Natural killer cell (primary cell): ENCODE measurements around the gene ADAMTS14. TPM values are rescaled to one million over a fixed set of nuclear protein-coding genes. Genes with fewer than 3 reads are reported as not detected.

Experiments
- ATAC-seq, 3 donors: fragments of 150-1000 bp in 2 of 3; fragments of 200-7000 bp in 1 of 3; cut with Tn5 transposase; 1 replicate in 1 of 3; 2 replicates in 2 of 3; pipeline ENCODE4 v1.10.0; 2021; ENCODE audit warnings: mild to moderate bottlenecking in 2 of 3, moderate library complexity in 2 of 3
- DNase-seq, 2 donors: peaks; one replicate each; pipeline versions ENCODE4 v3.0.0 to v3.0.0-alpha.2; 2013 to 2021; ENCODE audit warnings: mixed read lengths in 1 of 2
- H3K27ac ChIP-seq: one replicate; pipeline ENCODE4 v1.5.1; 2013; ENCODE audit warnings: mild to moderate bottlenecking, low read length
- H3K27me3 ChIP-seq: one replicate; pipeline ENCODE4 v1.6.1; 2013; ENCODE audit warnings: low read length; ENCODE audit not compliant: control insufficient read depth, insufficient read depth
- H3K36me3 ChIP-seq: one replicate; pipeline ENCODE4 v1.6.1; 2013; ENCODE audit warnings: low read length; ENCODE audit not compliant: control insufficient read depth, insufficient read depth
- H3K4me1 ChIP-seq: one replicate; pipeline ENCODE4 v1.6.1; 2013; ENCODE audit warnings: low read length; ENCODE audit not compliant: control insufficient read depth, insufficient read depth
- H3K4me3 ChIP-seq: one replicate; pipeline ENCODE4 v1.5.1; 2013; ENCODE audit warnings: low read length
- H3K9me3 ChIP-seq: one replicate; pipeline ENCODE4 v1.6.1; 2013; ENCODE audit warnings: low read length; ENCODE audit not compliant: control insufficient read depth, insufficient read depth
- H3K27ac Mint-ChIP-seq, 2 donors: one replicate each; pipeline ENCODE4 v1.8.0; 2022; ENCODE audit warnings: mild to moderate bottlenecking in 2 of 2, mixed read lengths in 2 of 2, moderate library complexity in 1 of 2
- H3K27me3 Mint-ChIP-seq, 2 donors: one replicate each; pipeline ENCODE4 v1.8.0; 2022; ENCODE audit warnings: low read depth in 2 of 2, mixed read lengths in 2 of 2
- H3K36me3 Mint-ChIP-seq: one replicate; pipeline ENCODE4 v1.8.0; 2022; ENCODE audit warnings: mixed read lengths
- H3K4me1 Mint-ChIP-seq, 2 donors: one replicate each; pipeline ENCODE4 v1.8.0; 2022; ENCODE audit warnings: mixed read lengths in 2 of 2
- H3K4me3 Mint-ChIP-seq: one replicate; pipeline ENCODE4 v1.8.0; 2022; ENCODE audit warnings: mild to moderate bottlenecking, moderate library complexity, mixed read lengths
- H3K9me3 Mint-ChIP-seq, 2 donors: one replicate each; pipeline ENCODE4 v1.8.0; 2022; ENCODE audit warnings: mixed read lengths in 2 of 2
- CTCF ChIP-seq: fragments of 200-600 bp; IDR thresholded peaks from one replicate; pipeline ENCODE4 v1.8.0; 2022; ENCODE audit warnings: antibody characterized with exemption
- WGBS: methylation state at CpG from one replicate; pipeline ENCODE4 v1.1.7; 2013; ENCODE audit warnings: missing lambda C conversion rate; ENCODE audit not compliant: insufficient coverage; 5-methylcytosine and 5-hydroxymethylcytosine counted together
- intact Hi-C: fragments of 100-400 bp; cut with micrococcal nuclease; formaldehyde crosslinking; loops from one replicate; pipeline ENCODE4 v1.14.2; 2022
- total RNA-seq, 4 donors: library from RNA; stranded (reverse); fragments of 120-200 nt in 1 of 4; gene quantifications; one replicate each; pipeline versions ENCODE4 v1.2.3 to v1.2.4, GENCODE V29; 2013 to 2022

The ADAMTS14 gene
- total RNA-seq, 3 donors from 2014 or later (not counting 1 experiment from before 2014, with no cell fraction given): 0.70 to 1.5 (median 1.1) TPM

DNA sequence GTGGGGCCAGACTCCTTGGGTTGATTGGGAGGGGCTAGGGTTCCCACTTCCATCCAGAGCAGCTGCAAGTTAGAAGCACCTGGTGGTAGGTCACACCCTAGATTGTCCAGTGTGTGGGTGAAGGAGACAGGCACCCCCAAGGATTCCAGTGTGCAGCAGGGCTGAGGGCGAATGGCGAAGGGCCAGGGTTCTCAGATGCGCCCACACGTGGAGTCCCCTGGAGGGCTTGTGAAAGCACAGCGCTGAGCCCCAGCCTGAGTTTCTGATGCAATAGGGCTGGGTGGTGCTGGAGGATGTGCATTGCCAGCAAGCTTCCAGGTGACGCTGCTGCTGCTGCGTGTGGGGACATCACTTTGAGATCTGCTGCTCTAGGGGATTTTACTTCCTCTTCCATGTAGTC lies 87.5 kb downstream of the ADAMTS14 start:
- Mint-ChIP-seq H3K27ac (no peak overlapping the region), H3K4me1 (peaks cover 10% of the 10 kb centered on the region in 2 donors), H3K36me3 (no peaks in the 10 kb centered on the region), H3K9me3 (no peaks in the 10 kb centered on the region), H3K4me3 (no peak overlapping the region), H3K27me3 (no peaks in the 10 kb centered on the region)
- H3K27ac ChIP-seq: no peak overlapping the region
- DNase-seq: no peak
- no peaks in the 10 kb centered on the region for H3K9me3 ChIP-seq
- no peak for ATAC-seq
- 75% methylated on average over 7 of the region's 7 CpGs for WGBS
- no peaks in the 10 kb centered on the region for H3K27me3 ChIP-seq
- intact Hi-C loops: loop anchor here (1.0 to 5.0 kb wide), 4 partner anchors 121 to 209 kb away; no protein-coding TSS in a partner anchor
- H3K36me3 ChIP-seq: no peaks in the 10 kb centered on the region
- H3K4me1 ChIP-seq: peaks cover 4% of the 10 kb centered on the region
- H3K4me3 ChIP-seq: no peak overlapping the region
- no peak for TF ChIP-seq CTCF

DNA sequence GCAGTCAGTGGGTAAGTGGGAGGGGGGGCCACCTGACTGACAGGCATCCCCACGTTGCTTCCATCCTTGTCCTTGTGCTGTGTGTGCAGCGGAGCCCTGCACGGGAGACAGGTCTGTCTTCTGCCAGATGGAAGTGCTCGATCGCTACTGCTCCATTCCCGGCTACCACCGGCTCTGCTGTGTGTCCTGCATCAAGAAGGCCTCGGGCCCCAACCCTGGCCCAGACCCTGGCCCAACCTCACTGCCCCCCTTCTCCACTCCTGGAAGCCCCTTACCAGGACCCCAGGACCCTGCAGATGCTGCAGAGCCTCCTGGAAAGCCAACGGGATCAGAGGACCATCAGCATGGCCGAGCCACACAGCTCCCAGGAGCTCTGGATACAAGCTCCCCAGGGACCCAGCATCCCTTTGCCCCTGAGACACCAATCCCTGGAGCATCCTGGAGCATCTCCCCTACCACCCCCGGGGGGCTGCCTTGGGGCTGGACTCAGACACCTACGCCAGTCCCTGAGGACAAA lies 88.0 kb downstream of the ADAMTS14 start:
- no peaks in the 10 kb centered on the region for H3K36me3 Mint-ChIP-seq
- H3K9me3 ChIP-seq: no peaks in the 10 kb centered on the region
- H3K4me1 ChIP-seq: peaks cover 4% of the 10 kb centered on the region
- H3K27me3 Mint-ChIP-seq: no peaks in the 10 kb centered on the region
- intact Hi-C loops: no loop called here
- no peak overlapping the region for H3K4me3 ChIP-seq
- no peak for ATAC-seq
- no peak for DNase-seq
- no peaks in the 10 kb centered on the region for H3K36me3 ChIP-seq
- H3K4me1 Mint-ChIP-seq: peaks cover 10% of the 10 kb centered on the region in 2 donors
- no peaks in the 10 kb centered on the region for H3K27me3 ChIP-seq
- H3K9me3 Mint-ChIP-seq: no peaks in the 10 kb centered on the region
- TF ChIP-seq CTCF: no peak
- WGBS: 84% methylated on average over 12 of the region's 12 CpGs
- H3K27ac ChIP-seq: no peak overlapping the region
- no peak overlapping the region for H3K27ac Mint-ChIP-seq
- H3K4me3 Mint-ChIP-seq: no peak overlapping the region

- Mint-ChIP-seq H3K4me1 (peaks cover 10% of the 10 kb centered on the region in 2 donors), H3K4me3 (no peak overlapping the region), H3K27ac (no peak overlapping the region), H3K27me3 (no peaks in the 10 kb centered on the region), H3K9me3 (no peaks in the 10 kb centered on the region), H3K36me3 (no peaks in the 10 kb centered on the region)
- Histone ChIP-seq H3K4me1 (peaks cover 4% of the 10 kb centered on the region), H3K4me3 (no peak overlapping the region), H3K27me3 (no peaks in the 10 kb centered on the region), H3K9me3 (no peaks in the 10 kb centered on the region), H3K27ac (no peak overlapping the region), H3K36me3 (no peaks in the 10 kb centered on the region)
- no peak for DNase-seq
- WGBS: 88% methylated on average over 7 of the region's 7 CpGs
- no peak for ATAC-seq
- TF ChIP-seq CTCF: no peak
- intact Hi-C loops: no loop called here
These were observed 88.8 kb downstream of the ADAMTS14 start for GRCh38 chr10:70761031-70761601.
